ENCODE measurements around the gene SGMS1. TPM values are rescaled to one million over a fixed set of nuclear protein-coding genes. Genes with fewer than 3 reads are reported as not detected.

SGMS1 gene
- polyA plus RNA-seq, 2 of the 4 experiments (the other 2 are of a cell fraction): 22.7 to 28.2 TPM

DNA sequence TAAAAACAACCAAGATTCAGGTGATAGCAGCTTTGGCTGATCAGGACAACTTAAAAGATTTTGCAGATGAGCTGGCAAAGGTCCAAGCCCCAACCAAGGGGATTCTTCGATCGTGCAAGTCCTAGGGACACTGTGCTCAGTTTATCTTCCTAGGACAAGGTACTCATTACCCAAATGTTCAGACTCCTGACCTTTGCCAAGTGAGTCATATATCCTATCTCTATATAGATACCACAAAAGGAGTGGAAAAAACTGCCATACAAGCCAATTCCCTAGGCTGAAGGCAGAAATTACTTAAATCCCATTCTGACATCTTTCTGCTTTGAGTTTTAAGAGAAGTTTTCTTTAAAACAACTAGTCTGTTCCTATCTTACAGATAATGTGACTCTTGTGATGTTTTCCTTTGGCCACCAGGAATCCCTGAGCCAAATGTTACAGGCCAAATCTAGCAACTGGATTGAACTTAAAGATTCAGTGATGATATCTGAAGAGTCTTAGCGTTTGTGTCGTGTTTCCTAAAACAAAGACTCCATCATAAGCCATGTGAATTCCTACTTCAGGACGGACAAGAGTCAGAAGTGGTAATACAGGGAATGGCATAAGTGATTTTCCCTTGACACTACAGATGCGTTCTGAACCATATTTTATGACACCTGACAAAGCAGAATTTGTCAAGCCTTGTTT lies 229.8 kb downstream of the SGMS1 start:
- no peak for FAIRE-seq
- Histone ChIP-seq H3K9me3 (no peaks in the 10 kb centered on the region), H3K4me1 (peaks cover 83% of the 10 kb centered on the region), H3K4me2 (peak overlapping the region; percentile 90), H3K4me3 (peak overlapping the region; percentile 32), H3K27ac (peak overlapping the region; percentile 84 to 86)
- WGBS (ENCODE audit: missing lambda C conversion rate): 16% methylated on average over 6 of the region's 6 CpGs
- peak; percentile 32 to 60 for DNase-seq (ENCODE audit: low read depth in 1 of 2, low spot score in 1 of 2)
- CTCF ChIA-PET: interaction anchor here (0.7 to 1.4 kb wide), 5 partner anchors 22 to 230 kb away, joined by 3 to 6 read pairs (median 4); partner anchors contain the start of gene SGMS1
- TF ChIP-seq HEYL (CRISPR knock-in tag; IDR thresholded peaks at IDR 0.05) (no peak), JUNB (IDR thresholded peaks at IDR 0.05) (0 out of 2 replicates have a peak, but pooled peaks have one; percentile 4), FOSL2 (IDR thresholded peaks at IDR 0.05) (0 out of 2 replicates have a peak, but pooled peaks have one; percentile 25), FOSL2 (CRISPR knock-in tag; IDR thresholded peaks at IDR 0.05) (peak; percentile 64), MAFK (IDR thresholded peaks at IDR 0.05; ENCODE audit: partially characterized antibody) (peak; percentile 43)
- POLR2A ChIA-PET: no interaction called here
- ATAC-seq: peak; percentile 65 to 86; a peak in 4 of 6 replicates

DNA sequence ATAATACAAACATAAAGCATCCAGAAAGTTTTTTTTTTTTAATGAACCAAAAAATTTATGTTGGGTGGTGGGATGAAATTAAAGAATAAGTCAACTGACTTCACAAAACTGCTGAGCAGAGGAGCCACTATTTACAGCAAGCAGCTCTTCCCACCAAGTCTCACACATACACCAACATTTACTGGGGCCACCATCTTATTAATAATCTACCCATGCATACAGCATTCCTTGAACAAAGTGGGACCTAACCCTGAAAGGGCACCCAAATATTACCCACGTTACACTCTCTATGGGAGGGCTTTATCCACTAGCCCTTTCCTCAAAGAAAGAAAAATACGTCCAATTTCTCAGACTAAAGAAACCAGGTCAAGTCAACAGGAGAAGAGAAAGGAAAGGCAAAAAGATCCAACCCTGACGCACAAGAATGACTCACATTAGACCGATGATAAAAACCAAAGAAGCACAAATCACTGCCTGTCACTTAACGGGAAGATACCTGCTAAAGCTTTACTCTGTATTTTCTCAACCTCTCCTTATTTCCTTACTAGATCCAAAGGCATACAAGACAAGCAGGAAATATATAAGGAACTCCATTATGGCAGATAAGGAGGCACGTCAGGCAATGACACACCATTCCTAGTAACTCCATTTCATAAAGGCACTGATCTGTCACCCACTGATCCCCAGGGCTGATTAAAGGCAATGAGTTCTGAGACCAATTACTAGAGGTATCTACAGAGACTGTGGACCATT lies 230.6 kb downstream of the SGMS1 start:
- peak overlapping the region; percentile 84 to 86 for H3K27ac ChIP-seq
- peak; percentile 72 to 78; a peak in 5 of 6 replicates for ATAC-seq
- POLR2A ChIA-PET: no interaction called here
- H3K4me1 ChIP-seq: peaks cover 79% of the 10 kb centered on the region
- 1% methylated on average over 6 of the region's 6 CpGs for WGBS (ENCODE audit: missing lambda C conversion rate)
- peak overlapping the region; percentile 32 for H3K4me3 ChIP-seq
- DNase-seq (ENCODE audit: low read depth in 1 of 2, low spot score in 1 of 2): peak; percentile 15 to 70
- FAIRE-seq: no peak
- no peaks in the 10 kb centered on the region for H3K9me3 ChIP-seq
- TF ChIP-seq JUNB (IDR thresholded peaks at IDR 0.05): peak; percentile 60
- TF ChIP-seq GATA3 (IDR thresholded peaks at IDR 0.05; ENCODE audit: borderline replicate concordance): peak; percentile 59; the same call in 1 of the 2 replicates
- TF ChIP-seq FOSB (CRISPR knock-in tag; IDR thresholded peaks at IDR 0.05): no peak
- no peak for TF ChIP-seq ELK1 (IDR thresholded peaks at IDR 0.05; ENCODE audit: low read depth, low read length)
- no peak for TF ChIP-seq FOSL2 (IDR thresholded peaks at IDR 0.05)
- TF ChIP-seq FOSL2 (CRISPR knock-in tag; IDR thresholded peaks at IDR 0.05): peak; percentile 84
- peak; percentile 76; the same call in 1 of the 2 replicates for TF ChIP-seq EHMT2 (IDR thresholded peaks at IDR 0.05; ENCODE audit: low read depth)
- no peak for TF ChIP-seq BCL3 (IDR thresholded peaks at IDR 0.05)
- TF ChIP-seq EP300 (IDR thresholded peaks at IDR 0.05): no peak
- no peak for TF ChIP-seq KDM5A (IDR thresholded peaks at IDR 0.05)
- TF ChIP-seq RFX5 (IDR thresholded peaks at IDR 0.05): no peak
- TF ChIP-seq FOXS1 (CRISPR knock-in tag; IDR thresholded peaks at IDR 0.05): peak; percentile 38; the same call in 1 of the 2 replicates
- peak overlapping the region; percentile 90 for H3K4me2 ChIP-seq
- CTCF ChIA-PET: interaction anchor here (0.7 to 1.2 kb wide), 3 partner anchors 21 to 34 kb away, joined by 3 to 4 read pairs (median 3); no protein-coding TSS in a partner anchor

DNA sequence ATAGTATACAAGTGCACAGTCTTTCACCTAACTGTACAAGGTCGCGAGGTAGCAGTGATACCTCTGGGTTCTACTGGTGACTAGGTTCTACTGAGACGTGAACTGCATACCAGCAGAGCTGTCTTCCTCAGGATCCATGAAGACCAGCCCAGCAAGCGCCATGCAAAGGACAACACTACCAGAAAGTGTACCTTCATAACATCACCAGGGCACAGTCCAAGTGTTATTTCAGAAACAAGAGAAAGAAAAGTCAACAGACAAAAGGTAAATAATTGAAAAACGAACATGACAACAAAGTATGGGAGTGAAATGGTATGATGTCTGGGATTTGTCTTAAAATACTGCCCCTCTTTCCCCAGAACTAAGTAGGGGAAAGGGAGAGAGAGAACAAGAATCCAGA lies 231.3 kb downstream of the SGMS1 start:
- DNase-seq (ENCODE audit: low read depth in 1 of 2, low spot score in 1 of 2) (no peak), FAIRE-seq (no peak), ATAC-seq (no peak)
- POLR2A ChIA-PET: no interaction called here
- no peak for TF ChIP-seq HEYL (CRISPR knock-in tag; IDR thresholded peaks at IDR 0.05)
- TF ChIP-seq CHD2 (IDR thresholded peaks at IDR 0.05; ENCODE audit: low read length, partially characterized antibody): no peak
- no peak for TF ChIP-seq CBX2 (IDR thresholded peaks at IDR 0.05; ENCODE audit: borderline replicate concordance, low read depth)
- TF ChIP-seq, protein P1, sequence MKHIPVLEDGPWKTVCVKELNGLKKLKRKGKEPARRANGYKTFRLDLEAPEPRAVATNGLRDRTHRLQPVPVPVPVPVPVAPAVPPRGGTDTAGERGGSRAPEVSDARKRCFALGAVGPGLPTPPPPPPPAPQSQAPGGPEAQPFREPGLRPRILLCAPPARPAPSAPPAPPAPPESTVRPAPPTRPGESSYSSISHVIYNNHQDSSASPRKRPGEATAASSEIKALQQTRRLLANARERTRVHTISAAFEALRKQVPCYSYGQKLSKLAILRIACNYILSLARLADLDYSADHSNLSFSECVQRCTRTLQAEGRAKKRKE (CRISPR knock-in tag; IDR thresholded peaks at IDR 0.05; ENCODE audit: low read depth): no peak
- TF ChIP-seq MYC (IDR thresholded peaks at IDR 0.05; ENCODE audit: borderline replicate concordance, low read length): no peak
- no peak for TF ChIP-seq ZC3H11A (IDR thresholded peaks at IDR 0.05)
- Histone ChIP-seq H3K4me3 (peak overlapping the region; percentile 32; the same call in 1 of the 3 replicates), H3K4me1 (peaks cover 72% of the 10 kb centered on the region), H3K9me3 (no peaks in the 10 kb centered on the region), H3K27ac (peak overlapping the region; percentile 84 to 86), H3K4me2 (peak overlapping the region; percentile 90)
- WGBS (ENCODE audit: missing lambda C conversion rate): 64% methylated on average over 5 of the region's 5 CpGs
- CTCF ChIA-PET: interaction anchor here (0.7 kb wide), 1 partner anchor 1433 kb away, joined by 3 read pairs; no protein-coding TSS in a partner anchor

All from A549 (cell line).